ENCODE measurements around the gene ELOVL6. TPM values are rescaled to one million over a fixed set of nuclear protein-coding genes. Genes with fewer than 3 reads are reported as not detected.

ELOVL6 gene
- total and polyA plus RNA-seq, 2 donors (not counting 1 experiment from before 2014, with no cell fraction given), result 15.0 to 43.4 TPM

DNA sequence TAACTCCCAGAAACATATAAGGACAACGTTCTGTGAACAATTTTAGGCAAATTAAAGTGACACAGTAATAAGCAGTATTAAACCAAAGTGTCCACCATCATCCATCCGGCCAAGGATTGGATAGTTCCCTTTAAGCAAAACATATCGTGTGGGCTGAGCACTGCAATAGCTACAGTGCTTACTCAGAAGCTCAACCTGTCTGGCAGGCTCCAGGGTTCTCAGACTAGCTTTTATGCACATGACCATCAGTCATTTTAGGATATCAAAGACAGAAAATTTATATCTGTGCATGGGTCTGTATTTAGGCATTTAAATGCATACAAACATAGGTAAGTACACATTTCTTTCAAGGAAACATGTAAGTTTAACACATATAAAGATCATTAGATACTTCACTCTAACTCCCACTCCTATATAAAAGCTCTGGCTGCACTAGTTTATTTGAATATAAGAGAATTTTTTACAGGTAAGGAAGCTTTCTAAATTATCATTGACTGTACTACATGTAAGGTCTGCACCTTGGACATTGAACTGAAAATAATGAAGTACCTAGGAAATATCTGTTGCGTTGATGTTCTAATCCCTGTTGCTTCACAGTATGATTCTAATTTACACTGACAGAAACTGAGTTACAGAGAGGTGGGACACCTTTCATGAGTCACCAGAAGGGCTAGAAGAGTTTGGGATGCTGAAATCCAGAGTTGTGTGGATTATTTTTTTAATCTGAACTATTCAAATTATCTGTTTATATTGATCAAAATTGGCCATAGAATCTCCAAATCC, 67.6 kb downstream of the ELOVL6 start:
- Histone ChIP-seq H3K4me2 (ENCODE audit: extremely low read depth, insufficient read depth, low read length) (no peak overlapping the region), H3K79me2 (ENCODE audit: control insufficient read depth, insufficient read depth, low read length) (no peaks in the 10 kb centered on the region), H3K4me1 (ENCODE audit: control insufficient read depth, extremely low read depth, insufficient read depth, low read length) (no peaks in the 10 kb centered on the region), H3K27me3 (ENCODE audit: control insufficient read depth, insufficient read depth, low read length) (no peaks in the 10 kb centered on the region), H4K20me1 (ENCODE audit: control insufficient read depth, extremely low read depth, insufficient read depth, low read length) (no peaks in the 10 kb centered on the region), H3K27ac (ENCODE audit: insufficient read depth, low read length) (no peak overlapping the region), H3K9ac (ENCODE audit: insufficient read depth, low read length) (no peak overlapping the region), H2AFZ (ENCODE audit: low read length) (no peak overlapping the region), H3K36me3 (ENCODE audit: control insufficient read depth, insufficient read depth, low read length) (no peaks in the 10 kb centered on the region), H3K9me3 (ENCODE audit: control insufficient read depth, insufficient read depth, low read depth, low read length) (no peaks in the 10 kb centered on the region), H3K4me3 (replicated peaks in 1 of 4; ENCODE audit: control extremely low read depth in 1 of 4, insufficient read depth in 1 of 4, low read depth in 3 of 4, low read length in 4 of 4) (no peak overlapping the region)
- TF ChIP-seq, protein P1, sequence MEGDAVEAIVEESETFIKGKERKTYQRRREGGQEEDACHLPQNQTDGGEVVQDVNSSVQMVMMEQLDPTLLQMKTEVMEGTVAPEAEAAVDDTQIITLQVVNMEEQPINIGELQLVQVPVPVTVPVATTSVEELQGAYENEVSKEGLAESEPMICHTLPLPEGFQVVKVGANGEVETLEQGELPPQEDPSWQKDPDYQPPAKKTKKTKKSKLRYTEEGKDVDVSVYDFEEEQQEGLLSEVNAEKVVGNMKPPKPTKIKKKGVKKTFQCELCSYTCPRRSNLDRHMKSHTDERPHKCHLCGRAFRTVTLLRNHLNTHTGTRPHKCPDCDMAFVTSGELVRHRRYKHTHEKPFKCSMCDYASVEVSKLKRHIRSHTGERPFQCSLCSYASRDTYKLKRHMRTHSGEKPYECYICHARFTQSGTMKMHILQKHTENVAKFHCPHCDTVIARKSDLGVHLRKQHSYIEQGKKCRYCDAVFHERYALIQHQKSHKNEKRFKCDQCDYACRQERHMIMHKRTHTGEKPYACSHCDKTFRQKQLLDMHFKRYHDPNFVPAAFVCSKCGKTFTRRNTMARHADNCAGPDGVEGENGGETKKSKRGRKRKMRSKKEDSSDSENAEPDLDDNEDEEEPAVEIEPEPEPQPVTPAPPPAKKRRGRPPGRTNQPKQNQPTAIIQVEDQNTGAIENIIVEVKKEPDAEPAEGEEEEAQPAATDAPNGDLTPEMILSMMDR (conservative IDR thresholded peaks at IDR 0.05 in 1 of 2, IDR thresholded peaks at IDR 0.05 in 1 of 2; ENCODE audit: low read depth in 1 of 2, low read length in 2 of 2), result no peak
- no peak for TF ChIP-seq EZH2 (IDR thresholded peaks at IDR 0.05; ENCODE audit: low read length, missing control alignments)
- DNase-seq (ENCODE audit: low read depth in 2 of 2), result peak in 1 of 2 donors; percentile 27

DNA sequence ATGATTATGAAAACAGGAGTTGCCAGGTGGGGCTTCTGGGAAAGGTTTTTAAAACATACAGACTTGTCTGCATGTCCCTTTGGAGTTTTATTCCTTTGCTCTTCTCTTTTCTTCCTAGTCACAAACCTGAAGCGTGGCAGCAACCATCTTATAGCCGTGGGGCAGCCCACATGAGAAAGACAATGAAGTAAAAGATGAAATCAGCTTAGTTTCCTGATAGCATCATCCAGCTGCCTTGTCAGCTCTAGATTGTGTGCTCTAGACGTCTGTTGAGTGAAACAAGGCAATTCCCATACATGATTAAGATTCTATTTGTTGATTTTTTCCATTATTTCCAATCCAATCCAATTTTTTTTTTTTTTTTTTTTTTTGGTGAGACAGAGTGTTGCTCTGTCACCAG, 68.9 kb downstream of the ELOVL6 start:
- no peak overlapping the region for H3K4me3 ChIP-seq (replicated peaks in 1 of 4; ENCODE audit: control extremely low read depth in 1 of 4, insufficient read depth in 1 of 4, low read depth in 3 of 4, low read length in 4 of 4)
- no peak overlapping the region for H3K4me2 ChIP-seq (ENCODE audit: extremely low read depth, insufficient read depth, low read length)
- TF ChIP-seq, protein P1 (conservative IDR thresholded peaks at IDR 0.05 in 1 of 2, IDR thresholded peaks at IDR 0.05 in 1 of 2; ENCODE audit: low read depth in 1 of 2, low read length in 2 of 2), result no peak
- TF ChIP-seq EZH2 (IDR thresholded peaks at IDR 0.05; ENCODE audit: low read length, missing control alignments), result no peak
- no peaks in the 10 kb centered on the region for H3K27me3 ChIP-seq (ENCODE audit: control insufficient read depth, insufficient read depth, low read length)
- no peaks in the 10 kb centered on the region for H3K9me3 ChIP-seq (ENCODE audit: control insufficient read depth, insufficient read depth, low read depth, low read length)
- DNase-seq (ENCODE audit: low read depth in 2 of 2), result no peak
- no peaks in the 10 kb centered on the region for H4K20me1 ChIP-seq (ENCODE audit: control insufficient read depth, extremely low read depth, insufficient read depth, low read length)
- H3K36me3 ChIP-seq (ENCODE audit: control insufficient read depth, insufficient read depth, low read length), result no peaks in the 10 kb centered on the region
- H2AFZ ChIP-seq (ENCODE audit: low read length), result no peak overlapping the region
- no peaks in the 10 kb centered on the region for H3K79me2 ChIP-seq (ENCODE audit: control insufficient read depth, insufficient read depth, low read length)
- no peak overlapping the region for H3K9ac ChIP-seq (ENCODE audit: insufficient read depth, low read length)
- no peaks in the 10 kb centered on the region for H3K4me1 ChIP-seq (ENCODE audit: control insufficient read depth, extremely low read depth, insufficient read depth, low read length)
- H3K27ac ChIP-seq (ENCODE audit: insufficient read depth, low read length), result no peak overlapping the region

DNA sequence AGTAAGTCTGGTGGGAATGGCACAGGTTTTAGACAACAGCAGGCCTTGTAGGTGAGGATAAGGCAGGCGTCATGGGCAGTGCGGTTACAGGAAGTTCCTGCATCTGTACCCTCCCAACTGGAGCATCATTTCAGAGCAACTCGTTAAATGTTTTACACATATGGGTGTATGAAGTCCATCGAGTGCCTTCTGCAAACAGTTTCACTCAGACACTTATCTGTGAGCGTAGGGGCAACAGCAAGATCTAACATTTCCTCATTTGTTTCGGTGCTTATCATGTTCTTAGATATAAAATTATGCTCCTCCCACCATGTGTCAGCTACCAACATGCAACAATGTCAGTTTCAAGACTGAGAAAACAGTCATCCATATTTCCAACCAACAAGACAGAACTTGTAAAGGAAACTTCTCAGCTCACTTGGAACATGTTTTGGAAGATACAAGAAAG, 69.9 kb downstream of the ELOVL6 start:
- no peak overlapping the region for H3K27ac ChIP-seq (ENCODE audit: insufficient read depth, low read length)
- no peaks in the 10 kb centered on the region for H3K27me3 ChIP-seq (ENCODE audit: control insufficient read depth, insufficient read depth, low read length)
- H3K4me3 ChIP-seq (replicated peaks in 1 of 4; ENCODE audit: control extremely low read depth in 1 of 4, insufficient read depth in 1 of 4, low read depth in 3 of 4, low read length in 4 of 4), result no peak overlapping the region
- no peak overlapping the region for H2AFZ ChIP-seq (ENCODE audit: low read length)
- no peak overlapping the region for H3K9ac ChIP-seq (ENCODE audit: insufficient read depth, low read length)
- H3K36me3 ChIP-seq (ENCODE audit: control insufficient read depth, insufficient read depth, low read length), result no peaks in the 10 kb centered on the region
- H3K9me3 ChIP-seq (ENCODE audit: control insufficient read depth, insufficient read depth, low read depth, low read length), result no peaks in the 10 kb centered on the region
- H3K4me2 ChIP-seq (ENCODE audit: extremely low read depth, insufficient read depth, low read length), result no peak overlapping the region
- no peaks in the 10 kb centered on the region for H4K20me1 ChIP-seq (ENCODE audit: control insufficient read depth, extremely low read depth, insufficient read depth, low read length)
- no peak for DNase-seq (ENCODE audit: low read depth in 2 of 2)
- TF ChIP-seq EZH2 (IDR thresholded peaks at IDR 0.05; ENCODE audit: low read length, missing control alignments), result no peak
- TF ChIP-seq, protein P1 (conservative IDR thresholded peaks at IDR 0.05 in 1 of 2, IDR thresholded peaks at IDR 0.05 in 1 of 2; ENCODE audit: low read depth in 1 of 2, low read length in 2 of 2), result no peak
- H3K79me2 ChIP-seq (ENCODE audit: control insufficient read depth, insufficient read depth, low read length), result no peaks in the 10 kb centered on the region
- H3K4me1 ChIP-seq (ENCODE audit: control insufficient read depth, extremely low read depth, insufficient read depth, low read length), result no peaks in the 10 kb centered on the region
